B cell (primary cell): Measurements from ENCODE around the gene KCND2. TPM values are rescaled to one million over a fixed set of nuclear protein-coding genes. Genes with fewer than 3 reads are reported as not detected.

Source experiments
- ATAC-seq: fragments of 200-7000 bp; cut with Tn5 transposase; one replicate; pipeline ENCODE4 v1.10.0; 2021; ENCODE audit warnings: low read depth, mild to moderate bottlenecking, moderate number of reproducible peaks, moderate library complexity
- CTCF ChIA-PET: fragments of 350-600 bp; sonication (Branson Sonifier 250); formaldehyde crosslinking; loops from one replicate; lab custom pipeline; 2021; ENCODE audit warnings: antibody characterized with exemption, inconsistent platforms; lab: Charles Lee
- POLR2A ChIA-PET: fragments of 350-600 bp; sonication (Branson Sonifier 250); formaldehyde crosslinking; loops from one replicate; lab custom pipeline; 2021; ENCODE audit warnings: antibody characterized with exemption; lab: Charles Lee
- DNase-seq: peaks from one replicate; pipeline ENCODE4 v3.0.0; 2013
- H2AFZ ChIP-seq: 2 replicates; pipeline ENCODE4 v1.6.1; 2012; ENCODE audit warnings: mild to moderate bottlenecking, low read depth, low read length; ENCODE audit not compliant: insufficient read depth, poor library complexity, severe bottlenecking
- H3K27ac ChIP-seq, 2 donors: 1 replicate in 1 of 2; 2 replicates in 1 of 2; pipeline ENCODE4 v1.5.1; 2012 to 2013; ENCODE audit warnings: low read length in 2 of 2, mild to moderate bottlenecking in 2 of 2, moderate library complexity in 1 of 2
- H3K27me3 ChIP-seq, 4 experiments: fragments of 200-600 bp in 1 of 4; sonication (generic) in 1 of 4; replicated peaks in 1 of 4; 1 replicate in 2 of 4; 2 replicates in 2 of 4; pipeline versions ENCODE4 v1.6.1 to v1.7.0; 2013 to 2016; ENCODE audit warnings: low read length in 3 of 4, mild to moderate bottlenecking in 2 of 4, mixed read lengths in 1 of 4, moderate library complexity in 1 of 4; ENCODE audit not compliant: insufficient read depth in 4 of 4, control insufficient read depth in 3 of 4; ENCODE audit errors: control extremely low read depth in 1 of 4
- H3K36me3 ChIP-seq, 2 experiments: replicated peaks in 1 of 2; 1 replicate in 1 of 2; 2 replicates in 1 of 2; pipeline versions ENCODE4 v1.6.1 to v1.7.1; 2013; ENCODE audit warnings: low read length in 1 of 2; ENCODE audit not compliant: insufficient read depth in 2 of 2, control insufficient read depth in 1 of 2; ENCODE audit errors: control extremely low read depth in 1 of 2, extremely low read depth in 1 of 2
- H3K4me1 ChIP-seq, 2 donors: fragments of 200-600 bp in 1 of 2; sonication (generic) in 1 of 2; 1 replicate in 1 of 2; 2 replicates in 1 of 2; pipeline versions ENCODE4 v1.5.1 to v1.6.1; 2013 to 2017; ENCODE audit warnings: low read length in 2 of 2; ENCODE audit not compliant: control insufficient read depth in 2 of 2, insufficient read depth in 2 of 2
- H3K4me2 ChIP-seq: replicated peaks from 2 replicates; pipeline ENCODE3; 2012; ENCODE audit warnings: mild to moderate bottlenecking, low read depth, low read length; ENCODE audit not compliant: poor library complexity, severe bottlenecking
- H3K4me3 ChIP-seq, 5 experiments: fragments of 200-600 bp in 1 of 5; sonication (generic) in 1 of 5; 1 replicate in 3 of 5; 2 replicates in 2 of 5; pipeline versions ENCODE4 v1.5.1 to v1.7.0; 2011 to 2016; ENCODE audit warnings: low read length in 4 of 5, mild to moderate bottlenecking in 4 of 5, low read depth in 2 of 5, control low read depth in 1 of 5, moderate library complexity in 1 of 5; ENCODE audit not compliant: insufficient read depth in 1 of 5; ENCODE audit errors: control extremely low read depth in 1 of 5, extremely low read depth in 1 of 5
- H3K79me2 ChIP-seq: fragments of 200-600 bp; sonication (generic); one replicate; pipeline ENCODE4 v1.6.0; 2016; ENCODE audit warnings: low read length; ENCODE audit not compliant: control insufficient read depth, insufficient read depth
- H3K9ac ChIP-seq: fragments of 200-600 bp; sonication (generic); 2 replicates; pipeline ENCODE4 v1.6.1; 2017; ENCODE audit warnings: mild to moderate bottlenecking, low read length, moderate library complexity
- H3K9me3 ChIP-seq, 3 donors: one replicate each; pipeline versions ENCODE4 v1.6.1 to v1.7.1; 2013; ENCODE audit warnings: low read length in 2 of 3; ENCODE audit not compliant: control insufficient read depth in 2 of 3, insufficient read depth in 1 of 3; ENCODE audit errors: control extremely low read depth in 1 of 3
- H4K20me1 ChIP-seq: 2 replicates; pipeline ENCODE4 v1.6.0; 2012; ENCODE audit warnings: mild to moderate bottlenecking, low read length; ENCODE audit not compliant: insufficient read depth, control insufficient read depth, poor library complexity, severe bottlenecking
- H3K27ac Mint-ChIP-seq: one replicate; pipeline ENCODE4 v1.8.0; 2021; ENCODE audit warnings: mixed read lengths
- H3K27me3 Mint-ChIP-seq: one replicate; pipeline ENCODE4 v1.8.0; 2021; ENCODE audit warnings: mixed read lengths
- H3K4me1 Mint-ChIP-seq: one replicate; pipeline ENCODE4 v1.8.0; 2021; ENCODE audit warnings: mixed read lengths
- H3K4me3 Mint-ChIP-seq: one replicate; pipeline ENCODE4 v1.8.0; 2021; ENCODE audit warnings: mixed read lengths
- H3K9me3 Mint-ChIP-seq: one replicate; pipeline ENCODE4 v1.8.0; 2022; ENCODE audit warnings: mixed read lengths; ENCODE audit not compliant: insufficient read depth
- CTCF ChIP-seq: fragments of 200-600 bp; IDR thresholded peaks from one replicate; pipeline ENCODE4 v1.8.0; 2022; ENCODE audit warnings: antibody characterized with exemption, mild to moderate bottlenecking
- EZH2 ChIP-seq: IDR thresholded peaks from 2 replicates; pipeline ENCODE4 v1.6.1; 2012; ENCODE audit warnings: borderline replicate concordance, low read depth, mild to moderate bottlenecking, moderate library complexity, low read length; ENCODE audit not compliant: insufficient read depth, poor library complexity, severe bottlenecking
- WGBS: methylation state at CpG from one replicate; pipeline ENCODE4 v1.1.5; 2013; ENCODE audit warnings: missing lambda C conversion rate; ENCODE audit not compliant: insufficient coverage; 5-methylcytosine and 5-hydroxymethylcytosine counted together
- intact Hi-C: fragments of 100-400 bp; cut with micrococcal nuclease; formaldehyde crosslinking; loops from one replicate; pipeline ENCODE4 v1.10.0; 2022
- polyA plus RNA-seq: library from polyadenylated mRNA; depleted of rRNA; stranded (reverse); fragments of >200 nt; gene quantifications from 2 replicates; pipeline ENCODE4 v1.2.3, GENCODE V29; 2012
- total RNA-seq, 2 donors: library from RNA; stranded (reverse); fragments of 120-200 nt in 1 of 2; gene quantifications; 1 replicate in 1 of 2; 2 replicates in 1 of 2; pipeline versions ENCODE4 v1.2.3 to v1.2.4, GENCODE V29; 2013 to 2022

The KCND2 gene
- total and polyA plus RNA-seq, 2 donors (not counting 1 experiment from before 2014, with no cell fraction given): not detected

GRCh38 chr7:120502825-120503224, 229.8 kb downstream of the KCND2 start:
- intact Hi-C loops: no loop called here
- no peak for ATAC-seq
- CTCF ChIA-PET: no interaction called here

GRCh38 chr7:120504386-120504785, 231.4 kb downstream of the KCND2 start:
- H3K4me2 ChIP-seq: no peak overlapping the region
- no peaks in the 10 kb centered on the region for H3K36me3 ChIP-seq
- H3K27ac ChIP-seq: no peak overlapping the region
- POLR2A ChIA-PET: no interaction called here
- CTCF ChIA-PET: no interaction called here
- no peak overlapping the region for H2AFZ ChIP-seq
- intact Hi-C loops: no loop called here
- H3K4me1 ChIP-seq: no peaks in the 10 kb centered on the region
- H3K27ac Mint-ChIP-seq: no peak overlapping the region
- H3K4me3 Mint-ChIP-seq: no peak overlapping the region
- no peaks in the 10 kb centered on the region for H3K27me3 ChIP-seq
- DNase-seq (no peak), ATAC-seq (no peak)
- no peaks in the 10 kb centered on the region for H3K9me3 Mint-ChIP-seq
- H3K4me1 Mint-ChIP-seq: no peaks in the 10 kb centered on the region
- H3K4me3 ChIP-seq: no peak overlapping the region
- H3K9ac ChIP-seq: no peak overlapping the region
- no peak for TF ChIP-seq EZH2
- no peak for TF ChIP-seq CTCF
- no peaks in the 10 kb centered on the region for H3K79me2 ChIP-seq
- H3K9me3 ChIP-seq: no peaks in the 10 kb centered on the region
- no peaks in the 10 kb centered on the region for H4K20me1 ChIP-seq
- no peaks in the 10 kb centered on the region for H3K27me3 Mint-ChIP-seq

More at GRCh38 chr7:120502825-120503224, 229.8 kb downstream of the KCND2 start:
- H3K4me1 Mint-ChIP-seq: no peaks in the 10 kb centered on the region
- H3K27me3 ChIP-seq: no peaks in the 10 kb centered on the region
- WGBS: no CpG with 5 or more reads among the region's 1 CpG
- H2AFZ ChIP-seq: no peak overlapping the region
- no peaks in the 10 kb centered on the region for H3K4me1 ChIP-seq
- no peak overlapping the region for H3K9ac ChIP-seq
- POLR2A ChIA-PET: no interaction called here
- H3K9me3 ChIP-seq: no peaks in the 10 kb centered on the region
- H3K27ac ChIP-seq: no peak overlapping the region
- no peak overlapping the region for H3K4me2 ChIP-seq
- no peak overlapping the region for H3K4me3 ChIP-seq
- H3K4me3 Mint-ChIP-seq: no peak overlapping the region
- H3K36me3 ChIP-seq: no peaks in the 10 kb centered on the region
- no peak for TF ChIP-seq EZH2
- TF ChIP-seq CTCF: no peak
- no peak overlapping the region for H3K27ac Mint-ChIP-seq
- no peaks in the 10 kb centered on the region for H3K27me3 Mint-ChIP-seq
- no peak for DNase-seq
- no peaks in the 10 kb centered on the region for H3K79me2 ChIP-seq
- no peaks in the 10 kb centered on the region for H4K20me1 ChIP-seq
- no peaks in the 10 kb centered on the region for H3K9me3 Mint-ChIP-seq
